Kidney (tissue), 14 donors: ENCODE measurements around the gene ACBD7. TPM values are rescaled to one million over a fixed set of nuclear protein-coding genes. Genes with fewer than 3 reads are reported as not detected.
A peak's percentile ranks its signal among the peaks of the same experiment; 100 is the strongest.

ENCODE experiments used
- DNase-seq, 5 donors: peaks; one replicate each; pipeline ENCODE4 v3.0.0-alpha.2; 2013 to 2020
- FAIRE-seq: peaks from 2 replicates; lab custom pipeline; 2012; peaks lifted over from hg19 to GRCh38; lab: Jason Lieb, UNC
- H3K27ac ChIP-seq, 2 donors: one replicate each; pipeline ENCODE4 v1.7.0; 2013; ENCODE audit warnings: low read depth in 2 of 2, low read length in 2 of 2, inconsistent platforms in 1 of 2
- H3K27me3 ChIP-seq: one replicate; pipeline ENCODE4 v1.7.1; 2013; ENCODE audit warnings: low read length, inconsistent platforms; ENCODE audit not compliant: control insufficient read depth, insufficient read depth
- H3K36me3 ChIP-seq, 3 donors: one replicate each; pipeline versions ENCODE4 v1.7.0 to v1.7.1; 2013; ENCODE audit warnings: low read length in 3 of 3, control low read depth in 1 of 3, inconsistent platforms in 1 of 3; ENCODE audit not compliant: insufficient read depth in 3 of 3, control insufficient read depth in 2 of 3
- H3K4me1 ChIP-seq, 3 donors: one replicate each; pipeline versions ENCODE4 v1.7.0 to v1.7.1; 2013; ENCODE audit warnings: low read length in 3 of 3, inconsistent platforms in 1 of 3, low read depth in 1 of 3; ENCODE audit not compliant: control insufficient read depth in 2 of 3, insufficient read depth in 2 of 3
- H3K4me3 ChIP-seq, 3 donors: one replicate each; pipeline versions ENCODE4 v1.7.0 to v1.8.1; 2013; ENCODE audit warnings: low read length in 3 of 3, control low read depth in 1 of 3, inconsistent platforms in 1 of 3
- H3K9ac ChIP-seq, 3 donors: one replicate each; pipeline versions ENCODE4 v1.7.0 to v1.7.1; 2013; ENCODE audit warnings: low read length in 3 of 3, control low read depth in 1 of 3, inconsistent platforms in 1 of 3
- H3K9me3 ChIP-seq, 3 donors: one replicate each; pipeline versions ENCODE4 v1.7.0 to v1.7.1; 2013; ENCODE audit warnings: low read length in 3 of 3, control low read depth in 1 of 3, inconsistent platforms in 1 of 3; ENCODE audit not compliant: control insufficient read depth in 2 of 3, insufficient read depth in 1 of 3
- intact Hi-C: fragments of 100-400 bp; cut with DNase I; formaldehyde crosslinking; loops from one replicate; pipeline ENCODE4 v1.11.1; 2022
- polyA plus RNA-seq: library from polyadenylated mRNA; stranded (reverse); fragments of 350-450 nt; fragmentation: Illumina TruSeq; extraction: RNeasy Lipid Tissue Mini Kit (QIAGEN cat#74804); gene quantifications from one replicate; pipeline ENCODE4 v1.2.3, GENCODE V29; 2014; ENCODE audit warnings: low read depth, low replicate concordance; ENCODE audit not compliant: insufficient read depth
- total RNA-seq: library from RNA; stranded (reverse); fragmentation: NEBNext Ultra II Directional; extraction: Animal tissue kit (Norgen Biotek cat#: 25700); gene quantifications from one replicate; pipeline ENCODE4 v1.2.1, GENCODE V29; 2021
- TF ChIP-seq, protein P1 (sequence below): IDR thresholded peaks from 3 replicates; pipeline ENCODE4 v1.5.1; 2012; ENCODE audit warnings: mild to moderate bottlenecking, moderate library complexity, borderline replicate concordance; ENCODE audit not compliant: insufficient read depth; ENCODE audit errors: extremely low read depth
- donor health status: control.
- donor health status: control.
- donor health status: control.
- donor health status: control.
- donor health status: control.
- donor health status: DM: yes; HTN: yes; CAD: no.
- donor health status: Normal renal cell carcinoma (clear cell type).

ACBD7 gene
- total and polyA plus RNA-seq, 2 donors from 2014 or later, result 0.50 to 0.56 TPM

DNA sequence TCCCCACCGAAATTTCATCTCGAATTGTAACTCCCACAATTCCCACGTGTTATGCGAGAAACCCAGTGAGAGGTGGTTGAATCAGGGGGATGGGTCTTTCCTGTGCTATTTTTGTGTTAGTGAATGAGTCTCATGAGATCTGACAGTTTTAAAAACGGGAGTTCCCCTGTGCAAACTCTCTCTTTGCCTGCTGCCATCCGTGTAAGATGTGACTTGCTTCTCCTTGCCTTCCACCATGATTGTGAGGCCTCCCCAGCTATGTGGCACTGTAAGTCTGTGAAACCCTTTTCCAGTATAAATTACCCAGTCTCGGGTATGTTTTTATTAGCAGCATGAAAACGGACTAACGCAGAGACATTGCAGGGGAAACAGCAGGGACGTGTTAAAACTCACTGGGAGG, 50.2 kb downstream of the ACBD7 start:
- FAIRE-seq, result no peak
- H3K27ac ChIP-seq, result no peak overlapping the region
- no peaks in the 10 kb centered on the region for H3K36me3 ChIP-seq
- H3K4me3 ChIP-seq, result no peak overlapping the region
- no peaks in the 10 kb centered on the region for H3K4me1 ChIP-seq
- no peaks in the 10 kb centered on the region for H3K9me3 ChIP-seq
- no peak for DNase-seq
- intact Hi-C loops, result no loop called here
- H3K9ac ChIP-seq, result no peak overlapping the region
- H3K27me3 ChIP-seq, result no peaks in the 10 kb centered on the region
- TF ChIP-seq, protein P1, sequence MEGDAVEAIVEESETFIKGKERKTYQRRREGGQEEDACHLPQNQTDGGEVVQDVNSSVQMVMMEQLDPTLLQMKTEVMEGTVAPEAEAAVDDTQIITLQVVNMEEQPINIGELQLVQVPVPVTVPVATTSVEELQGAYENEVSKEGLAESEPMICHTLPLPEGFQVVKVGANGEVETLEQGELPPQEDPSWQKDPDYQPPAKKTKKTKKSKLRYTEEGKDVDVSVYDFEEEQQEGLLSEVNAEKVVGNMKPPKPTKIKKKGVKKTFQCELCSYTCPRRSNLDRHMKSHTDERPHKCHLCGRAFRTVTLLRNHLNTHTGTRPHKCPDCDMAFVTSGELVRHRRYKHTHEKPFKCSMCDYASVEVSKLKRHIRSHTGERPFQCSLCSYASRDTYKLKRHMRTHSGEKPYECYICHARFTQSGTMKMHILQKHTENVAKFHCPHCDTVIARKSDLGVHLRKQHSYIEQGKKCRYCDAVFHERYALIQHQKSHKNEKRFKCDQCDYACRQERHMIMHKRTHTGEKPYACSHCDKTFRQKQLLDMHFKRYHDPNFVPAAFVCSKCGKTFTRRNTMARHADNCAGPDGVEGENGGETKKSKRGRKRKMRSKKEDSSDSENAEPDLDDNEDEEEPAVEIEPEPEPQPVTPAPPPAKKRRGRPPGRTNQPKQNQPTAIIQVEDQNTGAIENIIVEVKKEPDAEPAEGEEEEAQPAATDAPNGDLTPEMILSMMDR, result no peak

GRCh38 chr10:15037691-15038090, 50.9 kb downstream of the ACBD7 start:
- Histone ChIP-seq H3K4me3 (no peak overlapping the region), H3K9ac (no peak overlapping the region), H3K27me3 (no peaks in the 10 kb centered on the region), H3K9me3 (no peaks in the 10 kb centered on the region), H3K27ac (no peak overlapping the region), H3K36me3 (no peaks in the 10 kb centered on the region), H3K4me1 (no peaks in the 10 kb centered on the region)
- DNase-seq (no peak), FAIRE-seq (no peak)
- intact Hi-C loops, result no loop called here
- TF ChIP-seq, protein P1, result no peak

DNA sequence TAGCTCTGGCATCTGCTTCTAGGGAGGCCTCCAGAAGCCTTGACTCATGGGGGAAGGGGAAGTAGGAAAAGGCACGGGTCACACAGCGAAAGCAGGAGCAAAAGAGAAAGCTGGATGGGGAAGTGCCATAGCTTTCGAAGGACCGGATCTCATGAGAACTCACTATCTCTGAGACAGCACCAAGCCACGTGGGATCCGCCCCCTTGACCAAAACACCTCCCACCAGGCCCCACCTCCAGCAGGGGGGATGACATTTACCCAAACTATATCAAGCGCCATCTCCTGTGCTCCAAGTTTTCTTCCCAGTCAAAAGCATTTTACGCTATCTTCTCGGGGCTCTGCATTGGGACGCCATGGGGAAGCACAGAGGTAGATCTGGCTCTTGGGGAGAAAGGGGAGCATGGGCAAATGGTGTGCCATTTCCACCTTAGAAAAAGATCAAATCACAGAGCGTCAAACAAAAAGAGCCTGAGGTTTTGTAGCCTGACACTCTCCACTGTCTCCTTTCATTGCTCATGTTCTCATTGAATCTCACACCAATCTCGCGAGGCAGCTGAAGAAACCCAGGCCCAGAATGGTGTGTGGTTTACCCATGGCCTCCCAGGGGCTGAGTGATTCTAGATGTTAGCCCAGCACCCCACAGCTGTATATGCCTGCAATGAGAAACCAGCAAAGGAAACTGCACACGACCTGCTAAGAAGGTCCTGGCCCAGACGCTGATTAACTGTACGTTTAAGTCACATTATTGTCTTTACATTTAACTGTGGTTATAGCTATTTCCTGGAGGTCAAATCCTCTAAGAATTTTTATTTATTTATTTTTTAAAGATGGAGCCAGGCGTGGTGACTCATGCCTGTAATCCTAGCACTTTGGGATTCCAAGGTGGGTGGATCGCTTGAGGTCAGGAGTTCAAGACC, 52.9 kb downstream of the ACBD7 start:
- DNase-seq, result peak in 1 of 5 donors; percentile 9
- no peak overlapping the region for H3K9ac ChIP-seq
- intact Hi-C loops, result no loop called here
- no peak overlapping the region for H3K27ac ChIP-seq
- no peaks in the 10 kb centered on the region for H3K36me3 ChIP-seq
- H3K27me3 ChIP-seq, result no peaks in the 10 kb centered on the region
- FAIRE-seq, result no peak
- TF ChIP-seq, protein P1, result no peak
- H3K4me3 ChIP-seq, result no peak overlapping the region
- no peaks in the 10 kb centered on the region for H3K9me3 ChIP-seq
- H3K4me1 ChIP-seq, result no peaks in the 10 kb centered on the region
